MCF 10A (cell line): ENCODE results near the gene ZNF554. TPM values are rescaled to one million over a fixed set of nuclear protein-coding genes. Genes with fewer than 3 reads are reported as not detected.

Experiments
- BruUV-seq: library from RNA; stranded (reverse); fragments of 400-500 nt; replicated peaks from 2 replicates; lab custom pipeline; 2021; lab: Mats Ljungman, UMichigan
- CTCF ChIA-PET: fragments of 300-600 bp; sonication (Branson Sonifier 250); formaldehyde crosslinking; extraction: SDS; loops from one replicate; lab custom pipeline; 2021; ENCODE audit warnings: antibody characterized with exemption, inconsistent platforms; lab: Yijun Ruan, JAX
- POLR2A ChIA-PET: fragments of 300-600, 350-650 bp; sonication (Branson Sonifier 250); formaldehyde crosslinking; extraction: SDS; loops from one replicate; lab custom pipeline; 2020; ENCODE audit warnings: antibody characterized with exemption, inconsistent platforms; lab: Yijun Ruan, JAX
- DNase-seq: peaks from one replicate; pipeline ENCODE4 v3.0.0-alpha.2; 2018; ENCODE audit not compliant: unreplicated experiment
- H3K27ac Mint-ChIP-seq: one replicate; pipeline ENCODE4 v1.8.0; 2022; ENCODE audit warnings: mild to moderate bottlenecking, low read depth, mixed read lengths; ENCODE audit not compliant: unreplicated experiment
- H3K27me3 Mint-ChIP-seq: one replicate; pipeline ENCODE4 v1.8.0; 2022; ENCODE audit warnings: mixed read lengths; ENCODE audit not compliant: insufficient read depth, unreplicated experiment
- H3K36me3 Mint-ChIP-seq: one replicate; pipeline ENCODE4 v1.8.0; 2022; ENCODE audit warnings: mild to moderate bottlenecking, moderate library complexity, mixed read lengths; ENCODE audit not compliant: insufficient read depth, unreplicated experiment
- H3K4me1 Mint-ChIP-seq: one replicate; pipeline ENCODE4 v1.8.0; 2022; ENCODE audit warnings: mixed read lengths; ENCODE audit not compliant: insufficient read depth, unreplicated experiment
- H3K4me3 Mint-ChIP-seq: one replicate; pipeline ENCODE4 v1.8.0; 2022; ENCODE audit warnings: mild to moderate bottlenecking, moderate library complexity, mixed read lengths; ENCODE audit not compliant: unreplicated experiment
- H3K9me3 Mint-ChIP-seq: one replicate; pipeline ENCODE4 v1.8.0; 2022; ENCODE audit warnings: mixed read lengths; ENCODE audit not compliant: unreplicated experiment
- CTCF ChIP-seq: fragments of 200-600 bp; IDR thresholded peaks from one replicate; pipeline ENCODE4 v1.8.0; 2022; ENCODE audit warnings: antibody characterized with exemption, mild to moderate bottlenecking; ENCODE audit not compliant: unreplicated experiment
- intact Hi-C: fragments of 100-400 bp; cut with micrococcal nuclease; formaldehyde crosslinking; loops from 2 replicates; pipeline ENCODE4 v1.14.1; 2022
- total RNA-seq: library from RNA; stranded (reverse); gene quantifications from 2 replicates; pipeline ENCODE4 v1.2.3, GENCODE V29; 2022

ZNF554 gene
- total RNA-seq, 1 experiment from 2014 or later, result 3.1 TPM

GRCh38 chr19:2834294-2834871 is 14.7 kb downstream of the ZNF554 start:
- no peaks in the 10 kb centered on the region for H3K27me3 Mint-ChIP-seq
- intact Hi-C loops, result no loop called here
- no peaks in the 10 kb centered on the region for H3K4me1 Mint-ChIP-seq
- H3K27ac Mint-ChIP-seq, result no peak overlapping the region
- ChIA-PET CTCF (no interaction called here), POLR2A (interaction anchor here (0.8 kb wide), 1 partner anchor 15 kb away, joined by 3 read pairs; the partner anchor contains the start of gene ZNF554)
- DNase-seq, result no peak
- no TSS peak for BruUV-seq
- no peak for TF ChIP-seq CTCF
- no peak overlapping the region for H3K4me3 Mint-ChIP-seq
- H3K36me3 Mint-ChIP-seq, result peaks cover 6% of the 10 kb centered on the region
- peaks cover 24% of the 10 kb centered on the region for H3K9me3 Mint-ChIP-seq

GRCh38 chr19:2837430-2837829 is 17.8 kb downstream of the ZNF554 start:
- no peak overlapping the region for H3K4me3 Mint-ChIP-seq
- peaks cover under 1% of the 10 kb centered on the region for H3K36me3 Mint-ChIP-seq
- peaks cover 4% of the 10 kb centered on the region for H3K4me1 Mint-ChIP-seq
- H3K27ac Mint-ChIP-seq, result no peak overlapping the region
- H3K9me3 Mint-ChIP-seq, result peaks cover 24% of the 10 kb centered on the region
- CTCF ChIA-PET, result interaction anchor here (0.6 to 0.9 kb wide), 4 partner anchors 12 to 70 kb away, joined by 3 read pairs; partner anchors contain the start of gene ZNF554
- intact Hi-C loops, result no loop called here
- TF ChIP-seq CTCF, result no peak
- DNase-seq, result no peak
- H3K27me3 Mint-ChIP-seq, result no peaks in the 10 kb centered on the region
- POLR2A ChIA-PET, result interaction anchor here (0.6 to 1.8 kb wide), 2 partner anchors 18 to 173 kb away, joined by 3 to 5 read pairs; partner anchors contain the start of gene ZNF554
- no TSS peak for BruUV-seq

GRCh38 chr19:2840794-2841791 is 21.4 kb downstream of the ZNF554 start, which contains the start of gene ZNF555:
Gene ZNF555 (plus strand): TSS chr19:2841475. CDS start chr19:2841573, 98 bp downstream.
- H3K4me3 Mint-ChIP-seq, result peak within 1 kb of the TSS; percentile 83
- TSS peak; percentile 86 for BruUV-seq
- DNase-seq, result peak; percentile 100
- H3K27ac Mint-ChIP-seq, result peak within 1 kb of the TSS; percentile 86
- H3K27me3 Mint-ChIP-seq, result no peaks in the 10 kb centered on the region
- H3K9me3 Mint-ChIP-seq, result peaks cover 6% of the 10 kb centered on the region
- CTCF ChIA-PET, result interaction anchor here (0.7 to 0.9 kb wide), 4 partner anchors 8 to 148 kb away, joined by 3 to 4 read pairs (median 4); no protein-coding TSS in a partner anchor
- intact Hi-C loops, result no loop called here
- TF ChIP-seq CTCF, result peak; percentile 27
- POLR2A ChIA-PET, result interaction anchor here (0.5 to 2.7 kb wide), 12 partner anchors 10 to 214 kb away, joined by 3 to 11 read pairs (median 4); partner anchors contain the start of genes SGTA, ZNF554 and ZNF57
- no peaks in the 10 kb centered on the region for H3K36me3 Mint-ChIP-seq
- peaks cover 6% of the 10 kb centered on the region for H3K4me1 Mint-ChIP-seq
